Measurements from ENCODE around the gene SMIM13.

GRCh38 chr6:11072101-11072500 lies 21.5 kb upstream of the SMIM13 start:
- no peak for TF ChIP-seq CTCF (IDR thresholded peaks at IDR 0.05; ENCODE audit: low read depth, low read length)
- TF ChIP-seq EZH2phosphoT487 (IDR thresholded peaks at IDR 0.05; ENCODE audit: low read depth): no peak
